Kasumi-1 (cell line): ENCODE data around the gene MARK2.
A peak's percentile ranks its signal among the peaks of the same experiment; 100 is the strongest.

ENCODE experiments used
- DNase-seq, 2 experiments: peaks; one replicate each; lab custom pipeline; 2025; lab: John Stamatoyannopoulos, UW

MARK2 gene

DNA sequence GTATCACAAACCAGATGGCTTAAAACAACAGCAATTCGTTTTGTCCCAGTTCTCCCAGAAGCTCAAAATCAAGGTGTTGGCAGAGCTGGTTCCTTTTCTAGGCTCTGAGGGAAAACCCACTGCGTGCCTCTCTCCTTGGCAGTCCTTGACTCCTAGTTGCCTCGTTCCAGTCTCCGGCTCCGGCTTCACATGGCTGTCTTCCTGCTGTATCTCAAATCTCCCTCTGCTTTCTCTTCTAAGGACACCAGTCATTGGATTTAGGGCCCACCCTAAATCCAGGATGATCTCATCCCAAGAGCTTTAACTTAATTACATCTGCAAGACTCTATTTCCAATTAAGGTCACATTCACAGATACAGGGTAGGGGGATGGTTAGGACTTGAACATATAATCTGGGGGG, 90.7 kb downstream of the MARK2 start:
- no peak for DNase-seq

DNA sequence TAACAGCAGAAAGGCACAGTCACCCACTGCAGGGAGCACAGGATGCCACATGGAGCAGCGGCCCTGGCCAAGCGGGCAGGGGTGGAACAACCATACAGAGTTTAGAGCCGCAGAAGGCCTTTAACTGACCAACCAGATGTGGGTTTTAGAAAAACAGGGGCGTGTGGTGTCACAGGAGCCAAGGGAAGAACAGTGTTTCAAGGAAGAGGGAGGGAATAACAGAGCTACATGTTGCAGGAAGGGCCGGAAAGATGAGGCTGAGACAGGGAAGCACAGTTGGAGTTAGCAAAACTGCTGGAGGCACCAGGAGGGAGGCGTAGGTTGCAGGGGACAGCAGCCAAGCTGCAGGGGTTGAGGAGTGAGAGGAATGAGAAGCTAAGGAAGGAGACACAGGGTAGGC, 92.1 kb downstream of the MARK2 start:
- no peak for DNase-seq

DNA sequence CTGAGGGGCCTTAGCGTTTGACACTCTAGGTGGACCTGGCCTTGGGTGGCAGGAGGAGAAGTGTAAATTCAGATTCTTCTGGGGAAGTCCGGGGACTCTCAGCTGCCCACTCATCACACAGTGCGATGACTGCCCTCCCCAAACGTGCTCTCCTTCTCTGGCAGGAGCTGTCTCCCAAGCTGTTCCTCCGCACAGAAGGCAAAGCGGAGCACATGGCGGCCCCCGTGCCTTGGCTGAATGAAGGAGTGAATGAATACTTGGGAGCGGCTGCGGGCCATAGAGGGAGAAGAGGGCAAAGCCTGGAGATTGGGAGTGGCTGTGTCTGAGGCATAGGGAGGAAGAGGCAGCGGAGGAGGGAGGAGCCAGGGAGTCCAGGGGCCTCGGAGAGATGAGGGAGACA, 93.0 kb downstream of the MARK2 start:
- DNase-seq: no peak

DNA sequence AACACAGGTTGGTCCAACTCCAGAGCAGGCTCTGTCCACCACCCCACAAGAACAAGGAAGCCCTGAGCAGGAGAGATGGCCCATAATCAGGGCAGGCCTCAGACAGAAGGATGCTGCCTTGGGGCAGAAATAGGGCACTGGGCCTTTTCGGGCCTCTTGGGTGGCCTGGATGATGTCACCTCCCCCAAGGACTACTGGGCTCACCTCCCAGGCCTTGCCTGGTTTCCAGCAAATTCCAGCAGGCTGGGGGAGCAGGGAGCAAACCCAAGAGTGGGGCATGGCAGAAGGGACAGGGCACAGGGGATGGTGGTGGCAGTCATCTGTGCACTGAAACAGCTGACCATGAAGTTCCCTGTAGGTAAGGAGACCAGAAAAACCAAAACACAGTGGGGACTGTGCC, 94.5 kb downstream of the MARK2 start:
- no peak for DNase-seq

DNA sequence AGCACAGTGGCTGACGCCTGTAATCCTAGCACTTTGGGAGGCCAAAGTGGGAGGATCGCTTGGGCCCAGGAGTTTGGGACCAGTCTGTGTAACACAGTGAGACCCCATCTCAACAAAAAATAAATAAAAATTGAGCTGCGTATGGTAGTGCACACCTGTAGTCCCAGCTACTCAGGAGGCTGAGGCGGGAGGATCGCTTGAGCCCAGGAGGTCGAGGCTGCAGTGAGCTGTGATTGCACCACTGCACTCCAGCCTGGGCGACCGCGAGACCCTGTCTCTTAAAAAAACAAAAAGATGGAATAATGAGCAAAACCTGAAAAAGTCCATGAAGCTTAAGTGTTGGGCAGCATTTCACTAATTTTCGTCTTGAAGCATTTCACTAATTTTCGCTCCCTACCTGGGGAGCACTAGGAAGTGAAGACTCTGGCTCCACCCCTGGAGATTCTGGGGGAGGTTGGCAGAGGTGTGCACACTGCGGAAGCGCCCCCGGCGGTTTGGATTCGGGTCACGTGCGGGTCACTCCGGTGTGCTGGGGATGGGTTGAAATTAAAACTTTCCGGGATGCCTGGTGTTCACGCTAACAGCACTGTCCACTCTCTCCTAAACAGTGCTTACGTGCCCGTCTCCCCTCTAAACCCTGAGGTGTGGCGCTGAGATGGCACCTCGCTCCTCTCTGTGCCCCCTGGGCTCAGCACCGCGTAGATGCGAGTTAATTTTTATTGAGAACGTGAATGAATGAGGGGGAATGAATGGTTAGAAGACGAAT, 99.0 kb downstream of the MARK2 start:
- DNase-seq: no peak

DNA sequence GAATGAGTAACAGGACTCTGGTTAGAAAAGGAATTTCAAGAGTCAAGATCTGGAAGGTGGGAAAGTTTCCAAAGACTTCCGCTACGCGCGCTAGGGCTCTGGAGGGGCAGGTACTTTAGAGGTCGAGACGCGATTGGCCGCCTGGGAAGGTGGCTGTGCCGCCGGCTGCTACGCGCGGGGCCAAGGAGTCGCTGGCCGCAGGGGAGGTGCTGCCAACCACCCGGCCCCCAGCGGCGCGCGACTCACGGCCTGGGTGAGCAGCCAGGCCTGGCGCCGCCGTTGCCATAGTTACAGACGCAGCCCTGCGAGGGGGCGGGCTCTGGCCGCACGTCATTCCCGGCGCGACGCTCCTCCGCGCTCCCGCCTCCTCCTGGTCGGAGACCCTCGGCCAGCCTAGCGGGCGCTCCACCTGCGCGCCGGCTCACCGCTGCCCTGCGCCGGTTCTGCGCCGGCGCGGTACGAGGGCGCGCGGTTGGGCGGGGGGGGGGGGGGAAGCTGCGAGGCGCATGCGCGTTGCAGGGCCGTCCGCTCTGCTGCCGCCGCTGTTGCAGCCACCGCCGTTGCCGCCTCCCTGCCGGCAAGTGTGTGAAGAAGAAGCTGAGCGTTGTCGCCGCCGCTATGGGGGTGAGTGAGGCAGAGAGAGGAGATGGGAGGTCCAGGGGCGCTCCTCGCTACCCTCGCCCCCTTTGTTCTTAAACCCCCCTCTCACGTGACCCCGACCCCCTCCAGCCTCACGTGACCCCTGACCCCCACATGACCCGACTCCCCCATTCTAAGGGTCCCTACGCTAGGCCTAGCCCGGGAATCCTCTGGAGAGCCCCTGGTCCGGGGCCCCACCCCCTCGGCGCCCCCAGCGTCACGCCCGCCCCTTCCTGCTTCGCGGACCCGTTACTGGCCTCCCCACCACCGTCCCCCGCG, 99.8 kb downstream of the MARK2 start, which contains the start of gene NAA40:
NAA40 (plus strand) TSS at position 524 of the 918 bp plus-strand sequence; CDS start at position 619, 95 bp downstream.
- peak; percentile 96 for DNase-seq

DNA sequence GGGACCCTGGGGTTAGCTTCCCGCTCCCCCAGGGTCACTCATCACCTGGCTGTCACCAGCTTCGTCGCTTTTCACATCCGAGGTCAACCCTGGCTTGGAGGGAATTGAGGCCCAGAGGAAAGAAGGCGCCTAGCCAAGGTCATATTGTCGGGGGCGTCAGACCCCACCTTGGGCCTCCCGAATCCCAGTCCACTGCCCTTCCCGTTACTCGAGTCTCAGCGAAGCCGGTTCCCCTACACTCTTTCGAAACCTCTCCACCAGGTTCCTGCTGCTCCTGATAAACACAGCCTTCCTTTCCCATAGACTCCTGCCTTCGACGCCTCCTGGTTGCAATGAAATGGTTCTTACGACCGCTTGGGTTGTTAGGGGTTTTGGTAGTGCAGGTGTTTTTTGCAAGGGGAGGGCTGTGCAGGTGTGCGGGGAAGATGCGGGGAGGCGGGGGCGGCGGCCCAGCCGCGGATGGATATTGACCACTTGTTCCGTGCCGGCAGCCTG, 100.5 kb downstream of the MARK2 start:
- DNase-seq: peak; percentile 7 to 8

DNA sequence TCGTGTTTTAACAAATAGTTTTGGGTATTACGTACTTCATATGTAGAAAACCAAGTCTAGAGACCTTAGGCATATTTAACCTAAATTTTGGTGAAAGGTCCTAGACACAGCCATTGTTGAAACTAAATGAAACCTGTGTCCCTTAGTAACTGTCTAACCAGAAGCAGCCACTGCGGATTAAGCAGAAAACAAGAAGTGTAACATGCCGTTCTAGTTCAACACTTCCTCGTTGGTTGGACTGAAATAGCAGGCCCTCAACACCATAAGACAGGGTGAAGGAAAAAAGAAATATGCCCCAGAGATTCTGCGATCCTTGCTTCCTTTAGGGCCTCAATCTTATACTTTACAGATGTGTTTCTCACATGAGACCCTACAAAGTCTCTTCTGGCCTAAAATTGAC, 101.9 kb downstream of the MARK2 start:
- DNase-seq: peak; percentile 71 to 73

DNA sequence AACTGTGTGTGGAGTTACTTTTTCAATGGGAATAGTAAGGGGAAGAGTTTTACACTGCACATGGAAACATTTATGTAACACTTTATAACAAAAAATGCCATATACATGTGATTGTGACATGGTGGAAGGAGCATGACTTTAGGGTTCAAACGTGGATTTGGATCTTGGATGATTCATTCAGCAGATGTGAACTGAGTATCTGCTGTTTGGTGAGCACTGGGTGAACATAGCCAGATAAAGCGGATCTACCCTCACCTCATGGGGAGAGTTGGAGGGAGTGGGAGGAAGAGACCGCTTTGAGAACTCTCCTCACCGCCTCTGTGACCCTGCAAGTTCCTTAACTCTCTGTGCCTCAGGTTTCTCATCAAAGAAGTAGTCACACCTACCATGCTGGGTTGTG, 103.0 kb downstream of the MARK2 start:
- no peak for DNase-seq

DNA sequence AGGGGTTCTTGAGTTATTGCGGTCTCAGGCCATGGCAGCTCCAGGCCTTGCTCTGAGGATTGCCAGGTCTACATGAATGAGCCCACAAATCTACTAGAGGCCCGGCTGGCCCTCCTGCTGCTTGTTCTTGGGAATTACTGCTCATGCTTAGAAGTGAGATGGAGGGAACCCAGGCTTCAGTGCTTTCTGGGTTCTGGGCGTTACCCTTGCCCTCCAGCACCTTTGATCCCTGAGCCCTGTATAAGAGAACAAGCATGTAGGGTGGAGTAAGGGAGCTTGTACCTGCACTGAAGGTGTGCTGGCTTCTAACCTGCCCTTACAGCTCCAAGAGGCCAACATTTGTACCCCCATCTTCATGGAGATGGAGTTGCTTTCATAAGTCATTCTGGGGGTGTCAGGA, 103.9 kb downstream of the MARK2 start:
- DNase-seq: no peak

DNA sequence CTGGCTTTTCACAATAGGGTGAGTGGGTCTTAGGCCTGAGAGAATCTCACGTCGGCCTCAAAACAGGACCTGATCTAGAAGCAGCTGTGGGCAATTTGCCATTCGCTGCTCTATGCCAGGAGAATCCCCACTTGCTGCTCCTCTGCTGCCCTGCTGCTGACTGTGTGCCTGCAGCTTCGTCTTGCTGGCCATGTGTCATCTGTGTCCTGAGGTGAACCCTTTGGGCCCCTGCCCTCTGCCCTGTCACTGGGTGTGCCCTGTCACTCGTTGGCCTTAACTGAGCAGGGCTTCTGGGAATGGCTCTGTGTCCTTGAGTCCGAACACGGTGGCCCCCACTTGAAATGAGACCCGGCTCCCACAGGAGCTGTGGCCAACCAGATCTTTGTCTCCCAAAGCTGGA, 106.1 kb downstream of the MARK2 start:
- DNase-seq: no peak

DNA sequence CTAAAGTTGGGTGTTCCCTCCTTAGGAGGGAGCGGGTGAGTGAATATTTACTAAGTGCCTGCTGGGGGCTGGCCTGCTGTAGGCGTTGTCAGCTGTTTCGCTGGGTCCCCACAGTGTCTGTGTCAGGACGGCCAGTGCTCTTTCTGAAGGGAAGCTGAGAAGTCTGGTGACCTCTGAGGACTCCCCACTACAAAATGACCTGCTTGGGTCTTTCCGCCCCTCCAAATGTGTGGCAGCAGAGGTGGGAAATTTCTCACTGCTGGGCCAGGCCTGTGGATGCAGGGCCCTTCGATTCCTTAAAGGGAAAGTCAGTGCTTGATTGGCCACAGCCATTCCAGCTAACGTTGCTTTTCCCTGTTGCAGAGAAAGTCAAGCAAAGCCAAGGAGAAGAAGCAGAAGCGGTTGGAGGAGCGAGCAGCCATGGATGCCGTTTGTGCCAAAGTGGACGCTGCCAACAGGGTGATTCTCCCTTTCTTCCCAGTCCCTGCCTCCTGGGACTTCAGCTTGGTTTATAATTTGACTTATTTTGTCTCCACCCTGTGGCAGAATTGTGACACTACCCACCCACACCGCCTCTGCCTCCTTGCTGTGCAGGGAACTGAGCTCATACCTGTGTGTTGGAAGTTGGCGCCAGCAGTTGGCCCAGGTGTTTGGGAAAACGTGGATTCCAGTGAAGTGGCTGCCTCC, 106.7 kb downstream of the MARK2 start:
- DNase-seq: peak; percentile 52 to 73

DNA sequence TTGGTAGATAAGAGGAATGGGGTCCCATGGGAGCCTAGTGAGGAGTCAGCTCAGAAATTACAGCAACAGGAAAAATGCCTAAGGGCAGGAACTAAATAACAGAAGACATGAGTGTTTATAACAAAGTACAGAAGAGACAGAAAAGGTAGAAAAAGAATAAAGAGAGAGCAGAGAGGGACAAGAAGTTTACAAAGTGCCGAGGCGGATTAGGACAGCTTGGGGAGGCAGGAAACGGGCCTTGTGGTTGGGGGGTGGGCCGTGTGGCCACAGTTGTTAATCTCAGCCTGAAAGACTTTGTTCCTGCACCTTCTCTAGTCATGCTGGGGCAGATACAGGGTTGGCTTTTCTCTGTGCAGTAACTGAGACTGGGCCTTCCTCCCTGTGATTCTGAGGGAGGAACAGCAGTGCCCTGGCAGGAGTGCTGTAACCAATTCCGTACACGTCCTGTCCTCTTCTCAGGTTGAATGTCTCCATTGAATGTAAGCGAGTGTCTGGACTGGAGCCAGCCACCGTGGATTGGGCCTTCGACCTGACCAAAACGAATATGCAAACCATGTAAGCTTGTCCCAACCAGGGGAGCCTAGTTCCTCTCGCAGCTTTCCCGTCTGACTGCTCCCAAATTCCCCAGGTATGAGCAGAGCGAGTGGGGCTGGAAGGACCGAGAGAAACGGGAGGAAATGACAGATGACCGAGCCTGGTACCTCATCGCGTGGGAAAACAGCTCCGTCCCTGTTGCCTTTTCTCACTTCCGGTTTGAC, 113.0 kb downstream of the MARK2 start:
- peak; percentile 47 to 52 for DNase-seq

DNA sequence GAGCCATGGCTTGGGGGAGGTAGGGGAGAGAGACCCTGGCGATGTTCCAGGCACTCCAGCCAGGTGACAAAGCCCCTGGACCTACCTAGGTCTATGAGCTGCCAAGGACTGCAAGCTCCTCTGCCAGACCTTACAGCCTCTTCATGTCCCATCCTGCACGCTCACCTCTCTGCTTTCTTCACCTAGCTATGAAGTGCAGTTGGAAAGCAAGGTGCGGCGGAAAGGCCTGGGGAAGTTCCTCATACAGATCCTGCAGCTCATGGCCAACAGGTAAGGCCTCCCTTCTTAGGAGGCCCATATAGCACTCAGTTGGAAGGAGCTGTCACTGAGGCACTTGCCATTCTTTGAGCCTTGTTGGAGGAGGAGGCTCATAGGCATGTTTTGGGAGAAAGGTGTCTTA, 113.7 kb downstream of the MARK2 start:
- DNase-seq: no peak

DNA sequence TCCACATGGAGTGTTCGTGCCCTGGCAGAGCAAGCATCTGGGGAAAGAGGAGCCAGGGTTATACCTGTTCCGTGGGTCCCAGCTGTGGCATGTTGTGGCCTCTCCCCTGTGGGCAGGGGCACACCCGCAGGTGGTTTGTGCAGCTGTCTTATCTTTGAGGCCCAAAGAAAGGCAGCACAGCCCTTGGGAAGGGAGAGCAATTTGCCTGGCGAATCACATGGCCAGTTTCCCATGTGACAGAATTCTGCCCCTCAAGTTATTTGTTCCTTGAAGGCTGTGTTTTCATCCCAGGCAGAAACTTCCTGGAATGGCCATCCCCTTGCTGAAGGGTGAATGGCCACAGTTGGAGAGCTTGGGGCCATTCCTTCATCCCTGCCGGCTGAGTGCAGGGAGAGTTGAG, 119.1 kb downstream of the MARK2 start:
- no peak for DNase-seq
